GM12872 (cell line): ENCODE measurements around the gene ZNF394.

Experiments used
- TF ChIP-seq, protein P1 (sequence below): IDR thresholded peaks from 3 replicates; pipeline ENCODE4 v1.5.1; 2011; ENCODE audit warnings: low read depth, mild to moderate bottlenecking, low read length, moderate library complexity; ENCODE audit not compliant: insufficient read depth

Gene ZNF394

DNA sequence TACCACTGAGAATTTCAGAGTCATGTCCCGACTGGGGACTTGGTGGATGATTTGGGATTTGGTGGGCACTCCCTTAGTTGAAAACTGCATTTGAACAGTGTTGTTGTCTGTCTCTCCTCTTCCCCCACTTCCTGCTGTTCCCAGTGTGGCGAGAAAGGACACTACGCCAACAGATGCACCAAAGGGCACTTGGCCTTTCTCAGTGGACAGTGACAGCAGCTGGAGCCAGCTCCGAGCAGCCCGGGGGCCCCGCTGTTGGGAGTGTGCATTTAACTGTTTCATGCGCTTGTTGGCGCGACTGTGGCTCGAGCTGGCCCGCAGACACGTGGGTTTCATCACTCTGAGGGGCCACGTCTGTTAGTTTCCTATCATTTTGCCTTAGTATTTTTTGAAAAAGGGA, 43.8 kb downstream of the ZNF394 start:
- TF ChIP-seq, protein P1, sequence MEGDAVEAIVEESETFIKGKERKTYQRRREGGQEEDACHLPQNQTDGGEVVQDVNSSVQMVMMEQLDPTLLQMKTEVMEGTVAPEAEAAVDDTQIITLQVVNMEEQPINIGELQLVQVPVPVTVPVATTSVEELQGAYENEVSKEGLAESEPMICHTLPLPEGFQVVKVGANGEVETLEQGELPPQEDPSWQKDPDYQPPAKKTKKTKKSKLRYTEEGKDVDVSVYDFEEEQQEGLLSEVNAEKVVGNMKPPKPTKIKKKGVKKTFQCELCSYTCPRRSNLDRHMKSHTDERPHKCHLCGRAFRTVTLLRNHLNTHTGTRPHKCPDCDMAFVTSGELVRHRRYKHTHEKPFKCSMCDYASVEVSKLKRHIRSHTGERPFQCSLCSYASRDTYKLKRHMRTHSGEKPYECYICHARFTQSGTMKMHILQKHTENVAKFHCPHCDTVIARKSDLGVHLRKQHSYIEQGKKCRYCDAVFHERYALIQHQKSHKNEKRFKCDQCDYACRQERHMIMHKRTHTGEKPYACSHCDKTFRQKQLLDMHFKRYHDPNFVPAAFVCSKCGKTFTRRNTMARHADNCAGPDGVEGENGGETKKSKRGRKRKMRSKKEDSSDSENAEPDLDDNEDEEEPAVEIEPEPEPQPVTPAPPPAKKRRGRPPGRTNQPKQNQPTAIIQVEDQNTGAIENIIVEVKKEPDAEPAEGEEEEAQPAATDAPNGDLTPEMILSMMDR: no peak

DNA sequence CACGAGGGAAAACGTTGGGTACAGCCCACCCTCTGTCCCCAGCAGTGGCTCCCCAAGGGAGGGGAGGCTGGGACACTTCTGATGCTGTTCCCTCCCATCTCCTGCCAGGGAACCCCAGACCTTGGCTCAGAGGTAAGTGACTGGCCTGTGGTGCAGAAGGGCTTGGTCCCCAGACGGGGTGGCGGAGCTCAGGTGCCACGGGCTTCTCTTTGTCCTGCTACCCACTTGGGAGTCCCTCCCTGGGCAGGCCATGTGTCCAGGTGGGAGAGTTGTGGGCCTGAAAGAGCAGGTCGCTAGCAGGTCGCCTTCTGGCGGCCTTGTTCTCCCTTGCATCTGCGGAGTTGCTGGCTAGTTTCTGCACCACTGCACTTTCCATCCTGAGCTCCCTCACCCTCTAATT, 44.2 kb downstream of the ZNF394 start:
- TF ChIP-seq, protein P1: no peak

DNA sequence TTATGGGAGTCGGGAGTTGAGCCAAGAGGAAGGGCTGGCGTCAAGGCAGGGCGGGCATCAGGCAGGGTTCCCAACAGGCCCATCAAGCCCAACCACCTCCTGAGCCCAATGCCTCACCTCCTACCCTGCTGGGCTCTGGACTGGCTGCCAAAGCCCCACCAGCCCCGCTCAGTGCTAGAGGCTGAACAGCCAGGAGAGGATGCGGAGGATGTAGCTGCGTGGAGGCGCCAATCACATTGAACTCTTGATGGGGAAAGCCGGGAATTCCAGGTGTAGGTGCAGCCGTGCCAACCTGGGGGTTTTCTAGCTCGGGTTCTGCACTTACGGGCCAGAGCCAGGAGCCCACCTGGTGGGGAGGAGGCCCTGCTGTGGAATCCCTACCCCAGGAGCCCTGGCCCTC, 47.0 kb downstream of the ZNF394 start:
- TF ChIP-seq, protein P1: no peak

DNA sequence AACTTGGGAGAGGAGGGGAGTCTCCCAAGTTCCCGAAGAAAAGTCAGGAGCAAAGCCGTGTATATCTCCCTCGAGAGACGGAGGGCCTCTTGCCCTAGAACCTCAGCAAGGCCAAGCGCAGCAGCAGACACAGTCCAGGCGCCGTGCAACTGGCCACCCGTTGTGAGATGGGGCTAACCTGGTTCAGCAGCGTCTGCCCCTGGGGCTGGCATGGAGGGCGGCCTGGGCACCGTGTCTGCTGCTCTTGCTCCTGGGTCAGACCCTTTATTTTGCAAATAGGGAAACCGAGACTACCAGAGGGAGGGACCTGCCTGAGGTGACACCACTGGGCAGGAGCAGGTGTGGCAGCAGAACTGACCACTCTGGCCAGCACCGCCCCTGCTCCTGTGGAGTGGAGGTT, 47.5 kb downstream of the ZNF394 start:
- TF ChIP-seq, protein P1: no peak

DNA sequence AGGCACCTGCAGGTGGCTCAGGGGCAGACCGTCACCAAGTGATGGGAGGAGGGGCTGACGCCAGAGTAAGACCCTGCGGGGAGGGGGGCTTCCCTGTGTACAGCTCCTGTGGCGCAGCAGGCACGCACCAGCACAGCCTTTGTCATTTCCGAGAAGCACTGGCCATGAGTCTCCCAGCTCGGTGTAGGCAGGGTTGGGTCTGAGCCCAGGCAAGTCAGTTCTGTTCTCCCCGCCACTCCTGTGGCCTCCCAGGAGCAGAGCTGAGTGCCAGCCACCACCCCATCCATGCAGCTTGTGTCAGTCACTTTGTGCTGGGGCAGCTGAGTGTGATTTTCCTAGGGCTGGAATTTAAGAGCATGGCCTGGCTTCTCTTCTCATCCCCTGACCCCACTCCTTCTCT, 48.1 kb downstream of the ZNF394 start:
- TF ChIP-seq, protein P1: no peak

DNA sequence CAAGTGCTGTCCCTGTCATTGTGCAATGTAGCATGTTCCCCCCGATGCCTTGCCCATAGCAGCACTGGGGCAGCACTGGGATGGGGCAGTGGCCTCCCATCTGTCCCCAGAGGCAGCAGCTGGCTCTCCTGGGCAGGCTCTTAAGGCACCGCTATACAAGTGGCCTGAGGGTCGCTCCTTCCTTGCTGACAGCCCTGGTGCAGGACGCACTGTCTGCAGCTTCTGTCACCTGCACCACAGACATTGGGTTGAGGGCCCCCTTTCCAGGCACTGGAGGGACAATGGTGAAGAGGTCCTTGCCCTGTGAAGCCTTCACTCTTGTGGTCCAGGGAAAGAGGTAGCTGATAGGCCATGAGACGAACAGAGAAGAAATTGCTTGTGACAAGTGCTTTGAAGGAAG, 50.8 kb downstream of the ZNF394 start:
- TF ChIP-seq, protein P1: no peak

DNA sequence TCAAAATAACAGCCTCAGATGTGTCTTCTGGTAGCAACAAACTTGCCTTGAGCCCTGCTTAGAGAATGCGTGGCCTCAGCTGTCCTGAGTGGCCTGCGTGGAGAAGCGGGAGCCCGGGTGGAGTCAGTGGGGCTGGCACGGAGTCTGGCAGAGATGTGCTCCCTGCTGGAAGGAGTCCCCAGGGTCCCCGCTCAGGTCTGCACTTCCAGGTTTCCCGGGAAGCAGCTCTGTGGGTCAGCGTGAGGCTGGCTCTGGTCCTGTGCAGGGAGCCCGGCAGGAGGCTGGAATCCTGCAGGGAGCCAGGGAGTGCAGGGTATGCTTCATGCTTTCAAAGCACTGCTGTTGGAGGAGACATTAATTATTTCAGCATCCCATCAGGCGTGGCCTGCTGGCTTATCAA, 51.2 kb downstream of the ZNF394 start:
- TF ChIP-seq, protein P1: no peak

DNA sequence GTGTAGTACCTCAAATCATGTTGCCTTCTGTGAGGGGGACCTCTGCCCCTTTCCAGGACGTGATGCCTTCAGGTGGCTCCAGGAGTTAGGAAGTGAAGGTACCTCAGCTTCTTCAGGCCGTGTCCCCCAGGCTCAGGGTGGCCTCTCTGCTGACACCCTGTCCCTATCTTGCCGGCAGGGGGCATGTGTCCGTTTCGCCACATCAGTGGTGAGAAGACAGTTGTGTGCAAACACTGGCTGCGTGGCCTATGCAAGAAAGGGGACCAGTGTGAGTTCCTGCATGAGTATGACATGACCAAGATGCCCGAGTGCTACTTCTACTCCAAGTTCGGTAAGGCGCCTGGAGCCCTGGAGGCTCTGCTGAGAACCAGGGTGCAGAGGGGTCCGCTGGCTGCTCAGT, 52.1 kb downstream of the ZNF394 start:
- TF ChIP-seq, protein P1: no peak
